Fibroblast of lung (primary cell): Measurements from ENCODE around the gene NTPCR. TPM values are rescaled to one million over a fixed set of nuclear protein-coding genes. Genes with fewer than 3 reads are reported as not detected.

Source experiments
- DNase-seq, 2 donors: peaks; one replicate each; pipeline versions ENCODE4 v3.0.0 to v3.0.0-alpha.2; 2010; ENCODE audit warnings: low read depth in 2 of 2
- H2AFZ ChIP-seq: 2 replicates; pipeline ENCODE4 v1.5.1; 2012; ENCODE audit warnings: low read length, control low read depth, inconsistent platforms
- H3K27ac ChIP-seq: 2 replicates; pipeline ENCODE4 v1.5.1; 2011; ENCODE audit warnings: low read length, control low read depth; ENCODE audit not compliant: insufficient read depth
- H3K27me3 ChIP-seq: 2 replicates; pipeline ENCODE4 v1.5.1; 2011; ENCODE audit warnings: mild to moderate bottlenecking, low read length; ENCODE audit not compliant: control insufficient read depth, insufficient read depth
- H3K36me3 ChIP-seq: 2 replicates; pipeline ENCODE4 v1.5.1; 2011; ENCODE audit warnings: low read length; ENCODE audit not compliant: control insufficient read depth, insufficient read depth
- H3K4me1 ChIP-seq: 2 replicates; pipeline ENCODE4 v1.5.1; 2011; ENCODE audit warnings: low read length; ENCODE audit not compliant: control insufficient read depth, insufficient read depth; ENCODE audit errors: extremely low read depth
- H3K4me2 ChIP-seq: 2 replicates; pipeline ENCODE4 v1.5.1; 2011; ENCODE audit warnings: low read length, control low read depth; ENCODE audit not compliant: insufficient read depth; ENCODE audit errors: extremely low read depth
- H3K4me3 ChIP-seq, 4 experiments: fragments of 200-600 bp in 1 of 4; sonication (generic) in 1 of 4; replicated peaks in 1 of 4; 2 replicates each; pipeline ENCODE4 v1.5.1; 2011 to 2016; ENCODE audit warnings: low read length in 4 of 4, low read depth in 3 of 4, mild to moderate bottlenecking in 3 of 4, control low read depth in 2 of 4, inconsistent platforms in 1 of 4, mixed read lengths in 1 of 4; ENCODE audit not compliant: insufficient read depth in 1 of 4; ENCODE audit errors: control extremely low read depth in 1 of 4
- H3K79me2 ChIP-seq: 2 replicates; pipeline ENCODE4 v1.5.1; 2012; ENCODE audit warnings: mild to moderate bottlenecking, low read length, inconsistent platforms; ENCODE audit not compliant: control insufficient read depth, insufficient read depth
- H3K9ac ChIP-seq: 2 replicates; pipeline ENCODE4 v1.5.1; 2011; ENCODE audit warnings: mild to moderate bottlenecking, low read length, control low read depth; ENCODE audit not compliant: insufficient read depth
- H3K9me3 ChIP-seq: 2 replicates; pipeline ENCODE4 v1.5.1; 2012; ENCODE audit warnings: low read depth, low read length; ENCODE audit not compliant: control insufficient read depth, insufficient read depth
- H4K20me1 ChIP-seq: 2 replicates; pipeline ENCODE4 v1.5.1; 2011; ENCODE audit warnings: low read length; ENCODE audit not compliant: control insufficient read depth, insufficient read depth; ENCODE audit errors: extremely low read depth
- CTCF ChIP-seq, 2 donors: IDR thresholded peaks in 1 of 2; conservative IDR thresholded peaks in 1 of 2; 1 replicate in 1 of 2; 2 replicates in 1 of 2; pipeline ENCODE4 v1.5.1; 2011 to 2012; ENCODE audit warnings: low read length in 2 of 2, control low read depth in 1 of 2, inconsistent platforms in 1 of 2, low read depth in 1 of 2, mild to moderate bottlenecking in 1 of 2
- EZH2 ChIP-seq: IDR thresholded peaks from 2 replicates; pipeline ENCODE4 v1.5.1; 2012; ENCODE audit warnings: low read length, control low read depth, mild to moderate bottlenecking; ENCODE audit errors: missing control alignments
- polyA plus RNA-seq, 2 donors: library from polyadenylated mRNA; depleted of rRNA in 1 of 2; stranded (reverse) in 1 of 2; unstranded in 1 of 2; fragments of >200 nt; gene quantifications; 2 replicates each; pipeline ENCODE4 v1.2.1, GENCODE V29; 2011 to 2012; ENCODE audit warnings: missing spikeins in 1 of 2
- total RNA-seq: library from RNA; depleted of rRNA; stranded (reverse); fragments of >200 nt; gene quantifications from 2 replicates; pipeline ENCODE4 v1.2.1, GENCODE V29; 2014

Gene NTPCR
- total and polyA plus RNA-seq, 2 donors (not counting 1 experiment from before 2014, with no cell fraction given) = 23.0 to 27.9 TPM

GRCh38 chr1:232922485-232922884 is 27.9 kb upstream of the NTPCR start:
- Histone ChIP-seq H2AFZ (no peak overlapping the region), H3K9ac (no peak overlapping the region), H4K20me1 (no peaks in the 10 kb centered on the region), H3K27ac (no peak overlapping the region), H3K9me3 (no peaks in the 10 kb centered on the region), H3K4me3 (no peak overlapping the region), H3K36me3 (no peaks in the 10 kb centered on the region), H3K27me3 (no peaks in the 10 kb centered on the region), H3K4me1 (no peaks in the 10 kb centered on the region), H3K79me2 (no peaks in the 10 kb centered on the region), H3K4me2 (no peak overlapping the region)
- peak; percentile 56 to 83 for DNase-seq
- TF ChIP-seq CTCF (conservative IDR thresholded peaks at IDR 0.05 in 1 of 2, IDR thresholded peaks at IDR 0.05 in 1 of 2; ENCODE audit: low read depth in 1 of 2, low read length in 2 of 2) = no peak
- TF ChIP-seq EZH2 = no peak

- Histone ChIP-seq H2AFZ (no peak overlapping the region), H3K4me2 (no peak overlapping the region), H4K20me1 (no peaks in the 10 kb centered on the region), H3K4me1 (no peaks in the 10 kb centered on the region), H3K36me3 (no peaks in the 10 kb centered on the region), H3K27ac (no peak overlapping the region), H3K27me3 (no peaks in the 10 kb centered on the region), H3K4me3 (no peak overlapping the region), H3K79me2 (no peaks in the 10 kb centered on the region), H3K9ac (no peak overlapping the region), H3K9me3 (no peaks in the 10 kb centered on the region)
- peak in 1 of 2 donors; percentile 88 for DNase-seq
- TF ChIP-seq EZH2 (no peak), CTCF (conservative IDR thresholded peaks at IDR 0.05 in 1 of 2, IDR thresholded peaks at IDR 0.05 in 1 of 2; ENCODE audit: low read depth in 1 of 2, low read length in 2 of 2) (no peak)
These were observed 26.5 kb upstream of the NTPCR start for GRCh38 chr1:232923739-232924386.

- Histone ChIP-seq H3K9me3 (no peaks in the 10 kb centered on the region), H3K9ac (no peak overlapping the region), H4K20me1 (no peaks in the 10 kb centered on the region), H3K79me2 (no peaks in the 10 kb centered on the region), H3K27me3 (no peaks in the 10 kb centered on the region), H3K36me3 (no peaks in the 10 kb centered on the region), H2AFZ (no peak overlapping the region), H3K4me2 (no peak overlapping the region), H3K4me1 (no peaks in the 10 kb centered on the region), H3K4me3 (no peak overlapping the region), H3K27ac (no peak overlapping the region)
- no peak for DNase-seq
- no peak for TF ChIP-seq EZH2
- no peak for TF ChIP-seq CTCF (conservative IDR thresholded peaks at IDR 0.05 in 1 of 2, IDR thresholded peaks at IDR 0.05 in 1 of 2; ENCODE audit: low read depth in 1 of 2, low read length in 2 of 2)
These were observed 25.5 kb upstream of the NTPCR start for GRCh38 chr1:232924874-232925273.
